Measurements from ENCODE around the gene CTNND2.
"Not testable (repeated sequence)": the region's sequence is repeated elsewhere in the genome, so short reads cannot be mapped to it uniquely, and the experiment has no call there.

CTNND2 gene

GRCh38 chr5:11075035-11075805 lies 829.0 kb downstream of the CTNND2 start:
- no peak for DNase-seq (ENCODE audit: low spot score)

- no peak for DNase-seq (ENCODE audit: low spot score)
Observed at GRCh38 chr5:11072568-11072967, 831.7 kb downstream of the CTNND2 start.

- no peak for DNase-seq (ENCODE audit: low spot score)
Observed at GRCh38 chr5:11072076-11072475, 832.2 kb downstream of the CTNND2 start.

- no peak for DNase-seq (ENCODE audit: low spot score)
Observed at GRCh38 chr5:11069041-11069440, 835.2 kb downstream of the CTNND2 start.

GRCh38 chr5:11065723-11066122 lies 838.5 kb downstream of the CTNND2 start:
- not testable (repeated sequence) for DNase-seq (ENCODE audit: low spot score)

- no peak for DNase-seq (ENCODE audit: low spot score)
Observed at GRCh38 chr5:11064763-11065450, 839.3 kb downstream of the CTNND2 start.

- no peak for DNase-seq (ENCODE audit: low spot score)
Observed at GRCh38 chr5:11062397-11062796, 841.8 kb downstream of the CTNND2 start.

- DNase-seq (ENCODE audit: low spot score) = no peak
Observed at GRCh38 chr5:11056560-11056959, 847.7 kb downstream of the CTNND2 start.

GRCh38 chr5:11054014-11054413 lies 850.2 kb downstream of the CTNND2 start:
- DNase-seq (ENCODE audit: low spot score) = no peak

GRCh38 chr5:11052871-11053270 lies 851.4 kb downstream of the CTNND2 start:
- no peak for DNase-seq (ENCODE audit: low spot score)

- DNase-seq (ENCODE audit: low spot score) = no peak
Observed at GRCh38 chr5:11050596-11051304, 853.5 kb downstream of the CTNND2 start.

GRCh38 chr5:11048760-11049159 lies 855.5 kb downstream of the CTNND2 start:
- no peak for DNase-seq (ENCODE audit: low spot score)

- no peak for DNase-seq (ENCODE audit: low spot score)
Observed at GRCh38 chr5:11047625-11048024, 856.6 kb downstream of the CTNND2 start.

- no peak for DNase-seq (ENCODE audit: low spot score)
Observed at GRCh38 chr5:11047030-11047429, 857.2 kb downstream of the CTNND2 start.

GRCh38 chr5:11046160-11046559 lies 858.1 kb downstream of the CTNND2 start:
- no peak for DNase-seq (ENCODE audit: low spot score)

GRCh38 chr5:11045411-11045810 lies 858.8 kb downstream of the CTNND2 start:
- no peak for DNase-seq (ENCODE audit: low spot score)

- DNase-seq (ENCODE audit: low spot score) = no peak
Observed at GRCh38 chr5:11044581-11044980, 859.7 kb downstream of the CTNND2 start.

GRCh38 chr5:11043881-11044280 lies 860.4 kb downstream of the CTNND2 start:
- DNase-seq (ENCODE audit: low spot score) = no peak

- DNase-seq (ENCODE audit: low spot score) = no peak
Observed at GRCh38 chr5:11040345-11040744, 863.9 kb downstream of the CTNND2 start.

- DNase-seq (ENCODE audit: low spot score) = no peak
Observed at GRCh38 chr5:11038772-11039171, 865.5 kb downstream of the CTNND2 start.

- DNase-seq (ENCODE audit: low spot score) = no peak
Observed at GRCh38 chr5:11037941-11038340, 866.3 kb downstream of the CTNND2 start.

GRCh38 chr5:11037080-11037479 lies 867.2 kb downstream of the CTNND2 start:
- no peak for DNase-seq (ENCODE audit: low spot score)

GRCh38 chr5:11030671-11031070 lies 873.6 kb downstream of the CTNND2 start:
- no peak for DNase-seq (ENCODE audit: low spot score)

Data from kidney capillary endothelial cell (primary cell).